GM12865 (cell line): ENCODE data around the gene ODAD3.

Experiments used
- DNase-seq: peaks from one replicate; pipeline ENCODE4 v3.0.0; 2010; ENCODE audit warnings: low read depth
- H3K4me3 ChIP-seq: 2 replicates; pipeline ENCODE4 v1.5.1; 2011; ENCODE audit warnings: mild to moderate bottlenecking, low read depth, low read length, control low read depth
- TF ChIP-seq, protein P1 (sequence below): IDR thresholded peaks from 2 replicates; pipeline ENCODE4 v1.5.1; 2011; ENCODE audit warnings: low read length, control low read depth, low read depth, inconsistent platforms; ENCODE audit not compliant: insufficient read depth; ENCODE audit errors: missing control alignments

Gene ODAD3

DNA sequence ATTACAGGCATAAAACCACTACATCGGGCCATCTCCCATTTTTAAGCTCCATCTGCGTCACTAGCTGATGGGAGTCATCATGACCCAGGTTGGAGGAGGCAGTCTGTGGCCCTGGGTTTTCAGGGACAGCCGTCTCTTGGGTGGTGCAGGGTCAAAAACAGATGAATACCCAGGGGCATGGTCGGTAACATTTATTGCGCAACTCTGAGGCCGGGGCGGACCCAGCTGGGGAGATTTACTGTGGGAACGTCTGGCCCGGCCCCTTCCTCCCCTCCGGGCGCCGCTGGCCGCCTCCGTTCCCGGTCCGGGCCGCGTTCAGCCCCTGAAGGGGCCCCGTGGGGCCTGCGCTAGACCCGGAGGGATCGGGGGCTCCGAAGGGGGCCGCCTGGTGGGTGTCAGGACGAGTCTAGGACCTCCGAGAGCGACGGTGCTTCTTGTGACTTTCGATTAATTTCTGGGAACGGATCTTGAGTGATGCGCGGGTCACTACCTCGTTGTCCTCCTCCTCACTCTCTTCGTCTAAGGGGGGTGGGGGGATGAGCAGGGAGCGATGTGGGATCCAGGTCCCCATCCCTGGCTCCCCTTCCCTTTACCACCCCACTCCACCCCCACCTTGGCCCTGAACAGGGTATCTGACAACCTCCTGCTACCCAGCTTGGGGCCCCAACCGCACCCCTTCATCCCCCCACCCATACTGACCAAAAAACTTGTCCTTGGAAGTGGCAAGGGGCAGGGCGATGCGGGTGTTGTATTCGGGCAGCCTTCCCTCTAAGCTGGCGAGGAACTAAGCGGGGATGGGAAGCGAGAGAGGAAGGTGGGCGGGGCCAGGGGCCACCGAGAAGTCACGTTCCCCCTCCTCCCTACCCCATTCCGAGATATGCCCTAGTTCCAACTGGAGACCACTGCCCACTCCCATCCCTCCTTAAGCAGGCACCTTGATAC lies 14.2 kb downstream of the ODAD3 start:
- TF ChIP-seq, protein P1, sequence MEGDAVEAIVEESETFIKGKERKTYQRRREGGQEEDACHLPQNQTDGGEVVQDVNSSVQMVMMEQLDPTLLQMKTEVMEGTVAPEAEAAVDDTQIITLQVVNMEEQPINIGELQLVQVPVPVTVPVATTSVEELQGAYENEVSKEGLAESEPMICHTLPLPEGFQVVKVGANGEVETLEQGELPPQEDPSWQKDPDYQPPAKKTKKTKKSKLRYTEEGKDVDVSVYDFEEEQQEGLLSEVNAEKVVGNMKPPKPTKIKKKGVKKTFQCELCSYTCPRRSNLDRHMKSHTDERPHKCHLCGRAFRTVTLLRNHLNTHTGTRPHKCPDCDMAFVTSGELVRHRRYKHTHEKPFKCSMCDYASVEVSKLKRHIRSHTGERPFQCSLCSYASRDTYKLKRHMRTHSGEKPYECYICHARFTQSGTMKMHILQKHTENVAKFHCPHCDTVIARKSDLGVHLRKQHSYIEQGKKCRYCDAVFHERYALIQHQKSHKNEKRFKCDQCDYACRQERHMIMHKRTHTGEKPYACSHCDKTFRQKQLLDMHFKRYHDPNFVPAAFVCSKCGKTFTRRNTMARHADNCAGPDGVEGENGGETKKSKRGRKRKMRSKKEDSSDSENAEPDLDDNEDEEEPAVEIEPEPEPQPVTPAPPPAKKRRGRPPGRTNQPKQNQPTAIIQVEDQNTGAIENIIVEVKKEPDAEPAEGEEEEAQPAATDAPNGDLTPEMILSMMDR, result no peak
- DNase-seq, result no peak
- H3K4me3 ChIP-seq, result peak overlapping the region; percentile 10

DNA sequence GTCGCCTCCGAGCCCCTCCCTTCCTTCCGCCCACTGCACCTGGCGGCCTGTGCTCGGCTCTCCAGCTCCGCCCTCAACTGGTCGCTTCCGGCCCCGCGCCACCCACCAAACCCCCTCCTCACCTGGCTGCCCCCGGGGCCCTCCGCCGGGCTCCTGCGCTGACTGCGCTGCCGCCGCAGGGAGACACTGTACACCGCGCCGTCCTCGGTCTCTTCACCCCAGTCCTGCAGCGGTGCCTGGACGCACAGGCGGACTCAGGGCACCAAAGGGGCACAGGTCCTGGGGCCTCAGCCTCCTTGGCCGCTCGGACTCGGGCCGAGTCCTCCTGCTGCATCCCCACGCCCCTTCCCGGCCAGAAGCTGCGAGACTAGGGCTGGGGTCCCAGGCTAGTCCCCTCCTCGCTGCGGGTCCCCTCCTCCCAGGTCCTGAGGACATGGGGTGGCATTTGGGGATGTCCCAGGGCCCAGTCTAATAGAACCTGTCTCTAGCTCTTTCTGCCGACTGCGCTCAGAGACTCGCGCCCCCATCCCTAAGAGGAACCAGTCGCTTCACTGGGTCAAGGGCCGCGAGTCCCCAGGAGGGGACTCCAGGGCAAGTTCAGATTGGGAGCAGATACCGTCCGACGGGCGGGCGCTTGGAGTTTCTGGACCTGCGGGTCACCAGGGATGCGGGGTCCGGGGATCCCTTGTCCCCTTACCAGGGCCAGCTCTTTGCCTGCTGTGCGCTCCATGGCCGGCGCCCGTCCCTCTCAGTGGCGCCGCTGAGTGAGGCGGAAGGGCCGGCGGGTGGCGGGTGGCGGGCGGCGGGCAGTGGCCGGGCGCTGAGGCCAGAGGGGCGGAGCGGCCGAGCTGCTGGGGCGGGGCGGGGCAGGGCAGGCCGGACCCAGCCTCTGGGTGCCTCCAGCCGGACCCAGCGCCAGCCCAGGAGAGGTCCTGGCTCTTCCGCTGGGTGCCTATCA lies 16.1 kb downstream of the ODAD3 start, which contains the start of gene RGL3:
Gene RGL3, minus strand, starts transcription at position 766 of the 958 bp plus-strand sequence. Its CDS starts 36 bp downstream, at position 730.
- no peak for DNase-seq
- TF ChIP-seq, protein P1, result no peak
- no peak within 1 kb of the TSS for H3K4me3 ChIP-seq

GRCh38 chr19:11418094-11418548 lies 16.8 kb downstream of the ODAD3 start:
- no peak overlapping the region for H3K4me3 ChIP-seq
- DNase-seq, result no peak
- TF ChIP-seq, protein P1, result no peak

- no peak for DNase-seq
- TF ChIP-seq, protein P1, result no peak
- no peak overlapping the region for H3K4me3 ChIP-seq
Observed at GRCh38 chr19:11416346-11417052, 18.4 kb downstream of the ODAD3 start.

GRCh38 chr19:11414544-11414943 lies 20.4 kb downstream of the ODAD3 start:
- H3K4me3 ChIP-seq, result no peak overlapping the region
- TF ChIP-seq, protein P1, result no peak
- no peak for DNase-seq

GRCh38 chr19:11410682-11411081 lies 24.2 kb downstream of the ODAD3 start:
- no peak for DNase-seq
- no peak overlapping the region for H3K4me3 ChIP-seq
- TF ChIP-seq, protein P1, result no peak
